CD4-positive, alpha-beta T cell (primary cell): ENCODE data around the gene HNRNPH2. TPM values are rescaled to one million over a fixed set of nuclear protein-coding genes. Genes with fewer than 3 reads are reported as not detected.

ENCODE experiments used
- ATAC-seq: fragments of 200-7000 bp; cut with Tn5 transposase; one replicate; pipeline ENCODE4 v1.10.0; 2022; ENCODE audit warnings: mild to moderate bottlenecking; ENCODE audit not compliant: poor library complexity
- CTCF ChIA-PET: fragments of 350-600 bp; sonication (Branson Sonifier 250); formaldehyde crosslinking; loops from one replicate; lab custom pipeline; 2021; ENCODE audit warnings: antibody characterized with exemption, inconsistent platforms; lab: Charles Lee
- POLR2A ChIA-PET: fragments of 350-600 bp; sonication (Branson Sonifier 250); formaldehyde crosslinking; loops from one replicate; lab custom pipeline; 2021; ENCODE audit warnings: antibody characterized with exemption, inconsistent platforms; lab: Charles Lee
- DNase-seq, 14 experiments: peaks; one replicate each; pipeline ENCODE4 v3.0.0-alpha.2; 2013 to 2020; ENCODE audit warnings: mixed read lengths in 2 of 14
- H3K27ac ChIP-seq, 2 donors: one replicate each; pipeline versions ENCODE4 v1.5.1 to v1.7.0; 2013; ENCODE audit warnings: low read length in 2 of 2, low read depth in 1 of 2, mild to moderate bottlenecking in 1 of 2
- H3K27me3 ChIP-seq, 2 experiments: 1 replicate in 1 of 2; 2 replicates in 1 of 2; pipeline versions ENCODE4 v1.6.1 to v1.7.0; 2013; ENCODE audit warnings: low read length in 2 of 2, control low read depth in 1 of 2, mild to moderate bottlenecking in 1 of 2, moderate library complexity in 1 of 2; ENCODE audit not compliant: insufficient read depth in 2 of 2, control insufficient read depth in 1 of 2
- H3K36me3 ChIP-seq: one replicate; pipeline ENCODE4 v1.6.1; 2013; ENCODE audit warnings: low read length, control low read depth; ENCODE audit not compliant: insufficient read depth
- H3K4me1 ChIP-seq: one replicate; pipeline ENCODE4 v1.6.1; 2013; ENCODE audit warnings: low read length, control low read depth; ENCODE audit not compliant: insufficient read depth
- H3K4me3 ChIP-seq: one replicate; pipeline ENCODE4 v1.5.1; 2013; ENCODE audit warnings: mild to moderate bottlenecking, low read length, moderate library complexity
- H3K9me3 ChIP-seq, 2 experiments: 1 replicate in 1 of 2; 2 replicates in 1 of 2; pipeline versions ENCODE4 v1.6.1 to v1.7.0; 2013; ENCODE audit warnings: low read length in 2 of 2, mild to moderate bottlenecking in 2 of 2, control low read depth in 1 of 2, moderate library complexity in 1 of 2; ENCODE audit not compliant: control insufficient read depth in 1 of 2, insufficient read depth in 1 of 2
- H3K27ac Mint-ChIP-seq: one replicate; pipeline ENCODE4 v1.8.0; 2020; ENCODE audit warnings: mixed read lengths
- H3K27me3 Mint-ChIP-seq: one replicate; pipeline ENCODE4 v1.8.0; 2021; ENCODE audit warnings: mixed read lengths
- H3K36me3 Mint-ChIP-seq: one replicate; pipeline ENCODE4 v1.8.0; 2021; ENCODE audit warnings: low read depth, mixed read lengths
- H3K4me1 Mint-ChIP-seq: one replicate; pipeline ENCODE4 v1.8.0; 2021; ENCODE audit warnings: low read depth, mixed read lengths
- H3K4me3 Mint-ChIP-seq: one replicate; pipeline ENCODE4 v1.8.0; 2020; ENCODE audit warnings: mild to moderate bottlenecking, mixed read lengths
- H3K9me3 Mint-ChIP-seq: one replicate; pipeline ENCODE4 v1.8.0; 2020; ENCODE audit warnings: mixed read lengths
- intact Hi-C, 2 experiments: fragments of 100-400 bp; cut with DNase I in 1 of 2; cut with micrococcal nuclease in 1 of 2; formaldehyde crosslinking; loops; one replicate each; pipeline versions ENCODE4 v1.15.1 to v1.9.0; 2023 to 2025; cut with DNase I, micrococcal nuclease
- total RNA-seq, 174 experiments: library from RNA in 2 of 174; stranded (reverse) in 2 of 174; gene quantifications; one replicate each; pipeline ENCODE4 v1.2.3 and lab custom pipeline; 2021 to 2026
- TF ChIP-seq, protein P1 (sequence below): fragments of 200-600 bp; IDR thresholded peaks from one replicate; pipeline ENCODE4 v1.8.0; 2022; ENCODE audit warnings: antibody characterized with exemption, mild to moderate bottlenecking

Gene HNRNPH2
- total RNA-seq, 2 experiments from 2014 or later: 50.9 to 51.4 TPM

DNA sequence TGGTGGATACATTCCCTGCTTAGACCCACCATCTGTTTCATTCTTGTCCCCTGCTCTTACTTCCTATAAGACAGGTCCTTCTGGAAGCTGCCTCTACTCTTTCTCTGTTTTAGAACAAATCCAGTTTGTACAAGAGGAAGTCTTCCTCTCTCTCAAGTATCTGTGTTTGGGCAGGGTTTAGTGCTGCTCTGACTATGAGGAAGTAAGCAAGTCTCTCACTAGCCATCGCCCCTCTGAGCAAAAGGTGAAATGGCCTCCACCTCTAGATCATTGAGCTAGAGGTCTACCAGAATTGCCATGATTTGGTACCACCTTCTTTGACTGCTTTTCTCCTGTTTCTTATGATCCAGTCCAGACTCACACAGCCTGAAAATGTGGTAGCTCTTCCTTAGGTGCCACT, 30.5 kb upstream of the HNRNPH2 start:
- ChIA-PET CTCF (no interaction called here), POLR2A (no interaction called here)
- Mint-ChIP-seq H3K4me3 (no peak overlapping the region), H3K27ac (no peak overlapping the region), H3K36me3 (no peaks in the 10 kb centered on the region), H3K27me3 (no peaks in the 10 kb centered on the region), H3K9me3 (no peaks in the 10 kb centered on the region), H3K4me1 (no peaks in the 10 kb centered on the region)
- Histone ChIP-seq H3K36me3 (no peaks in the 10 kb centered on the region), H3K4me1 (no peaks in the 10 kb centered on the region), H3K27me3 (no peaks in the 10 kb centered on the region), H3K9me3 (no peaks in the 10 kb centered on the region), H3K4me3 (no peak overlapping the region), H3K27ac (no peak overlapping the region)
- no peak for DNase-seq
- intact Hi-C loops: no loop called here
- TF ChIP-seq, protein P1, sequence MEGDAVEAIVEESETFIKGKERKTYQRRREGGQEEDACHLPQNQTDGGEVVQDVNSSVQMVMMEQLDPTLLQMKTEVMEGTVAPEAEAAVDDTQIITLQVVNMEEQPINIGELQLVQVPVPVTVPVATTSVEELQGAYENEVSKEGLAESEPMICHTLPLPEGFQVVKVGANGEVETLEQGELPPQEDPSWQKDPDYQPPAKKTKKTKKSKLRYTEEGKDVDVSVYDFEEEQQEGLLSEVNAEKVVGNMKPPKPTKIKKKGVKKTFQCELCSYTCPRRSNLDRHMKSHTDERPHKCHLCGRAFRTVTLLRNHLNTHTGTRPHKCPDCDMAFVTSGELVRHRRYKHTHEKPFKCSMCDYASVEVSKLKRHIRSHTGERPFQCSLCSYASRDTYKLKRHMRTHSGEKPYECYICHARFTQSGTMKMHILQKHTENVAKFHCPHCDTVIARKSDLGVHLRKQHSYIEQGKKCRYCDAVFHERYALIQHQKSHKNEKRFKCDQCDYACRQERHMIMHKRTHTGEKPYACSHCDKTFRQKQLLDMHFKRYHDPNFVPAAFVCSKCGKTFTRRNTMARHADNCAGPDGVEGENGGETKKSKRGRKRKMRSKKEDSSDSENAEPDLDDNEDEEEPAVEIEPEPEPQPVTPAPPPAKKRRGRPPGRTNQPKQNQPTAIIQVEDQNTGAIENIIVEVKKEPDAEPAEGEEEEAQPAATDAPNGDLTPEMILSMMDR: no peak
- no peak for ATAC-seq

DNA sequence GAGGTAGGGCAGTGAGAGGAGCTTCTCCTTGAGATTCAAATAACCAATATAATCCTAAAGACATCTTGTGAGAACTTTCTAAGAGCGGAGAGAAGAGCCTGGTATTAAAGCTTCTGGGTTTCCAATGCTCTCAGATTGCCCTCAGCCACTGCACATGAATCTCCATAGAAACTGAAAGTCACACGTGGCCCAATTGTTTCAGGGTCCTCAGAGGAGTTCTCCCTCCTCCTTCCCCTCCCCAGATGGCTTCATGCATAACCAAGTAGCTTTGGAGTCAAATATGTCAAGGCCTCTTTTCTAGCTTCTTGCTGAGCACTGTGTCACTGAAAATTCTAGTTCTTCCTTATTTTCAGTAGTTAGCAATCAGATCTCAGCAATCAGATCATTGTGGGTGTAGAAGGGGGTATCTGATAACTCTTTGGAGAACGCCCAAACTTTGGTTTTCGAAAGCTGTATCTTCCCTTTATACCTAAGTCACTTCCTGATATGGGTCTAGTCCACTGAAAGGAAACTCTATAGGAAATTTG, 24.3 kb upstream of the HNRNPH2 start:
- H3K4me1 ChIP-seq: no peaks in the 10 kb centered on the region
- TF ChIP-seq, protein P1: no peak
- no peak overlapping the region for H3K27ac Mint-ChIP-seq
- ChIA-PET POLR2A (no interaction called here), CTCF (interaction anchor here (0.6 kb wide), 1 partner anchor 23 kb away, joined by 4 read pairs; no protein-coding TSS in a partner anchor)
- no peak for ATAC-seq
- H3K27ac ChIP-seq: no peak overlapping the region
- no peak overlapping the region for H3K4me3 ChIP-seq
- H3K36me3 Mint-ChIP-seq: no peaks in the 10 kb centered on the region
- intact Hi-C loops: no loop called here
- no peaks in the 10 kb centered on the region for H3K27me3 ChIP-seq
- no peak overlapping the region for H3K4me3 Mint-ChIP-seq
- no peaks in the 10 kb centered on the region for H3K9me3 Mint-ChIP-seq
- DNase-seq: no peak
- H3K27me3 Mint-ChIP-seq: no peaks in the 10 kb centered on the region
- H3K9me3 ChIP-seq: no peaks in the 10 kb centered on the region
- H3K4me1 Mint-ChIP-seq: no peaks in the 10 kb centered on the region
- H3K36me3 ChIP-seq: no peaks in the 10 kb centered on the region

DNA sequence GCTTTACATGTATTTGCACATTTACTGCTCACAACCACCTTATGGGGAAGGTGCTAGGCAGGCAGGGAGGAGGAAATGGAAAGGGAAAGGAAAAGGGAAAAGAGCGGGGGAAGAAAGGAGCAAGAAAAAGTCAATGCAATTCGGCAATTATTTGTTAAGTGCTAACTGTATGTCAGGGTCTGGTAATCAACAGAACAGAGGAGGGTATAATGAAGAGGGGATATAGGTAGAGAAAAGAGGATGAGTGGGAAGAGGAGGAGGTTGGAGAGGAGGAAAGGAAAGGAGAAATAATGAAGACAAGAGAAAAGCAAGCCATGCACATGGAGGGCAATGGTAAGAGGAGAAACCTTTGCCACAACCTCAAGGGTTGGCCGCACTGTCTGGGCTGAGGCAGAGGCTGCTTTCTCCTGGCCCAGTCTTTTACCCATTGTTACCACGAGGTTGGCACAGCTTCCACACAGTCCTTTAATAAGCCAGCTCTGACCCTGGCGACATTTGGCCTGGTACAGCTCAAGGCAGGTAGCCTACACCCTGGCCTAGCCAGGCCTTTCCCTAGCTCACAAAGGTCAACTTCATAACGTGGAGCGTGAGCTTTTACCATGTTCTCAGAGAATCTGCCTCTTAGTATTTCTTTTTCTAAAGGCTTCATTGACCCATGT, 22.9 kb upstream of the HNRNPH2 start:
- Mint-ChIP-seq H3K9me3 (no peaks in the 10 kb centered on the region), H3K27me3 (no peaks in the 10 kb centered on the region), H3K4me1 (no peaks in the 10 kb centered on the region), H3K27ac (no peak overlapping the region), H3K4me3 (no peak overlapping the region), H3K36me3 (no peaks in the 10 kb centered on the region)
- H3K27me3 ChIP-seq: no peaks in the 10 kb centered on the region
- TF ChIP-seq, protein P1: no peak
- no peaks in the 10 kb centered on the region for H3K4me1 ChIP-seq
- DNase-seq (no peak), ATAC-seq (no peak)
- no peak overlapping the region for H3K27ac ChIP-seq
- ChIA-PET CTCF (no interaction called here), POLR2A (no interaction called here)
- H3K36me3 ChIP-seq: no peaks in the 10 kb centered on the region
- no peaks in the 10 kb centered on the region for H3K9me3 ChIP-seq
- peak overlapping the region; percentile 10 for H3K4me3 ChIP-seq
- intact Hi-C loops: loop anchor here in 1 of 2 experiments (5.0 kb wide), 1 partner anchor 288 kb away; the partner anchor contains the start of gene CENPI
